ENCODE data around the gene CAV1.
A peak's percentile ranks its signal among the peaks of the same experiment; 100 is the strongest.
"Not testable (repeated sequence)": the region's sequence is repeated elsewhere in the genome, so short reads cannot be mapped to it uniquely, and the experiment has no call there.

CAV1 gene

DNA sequence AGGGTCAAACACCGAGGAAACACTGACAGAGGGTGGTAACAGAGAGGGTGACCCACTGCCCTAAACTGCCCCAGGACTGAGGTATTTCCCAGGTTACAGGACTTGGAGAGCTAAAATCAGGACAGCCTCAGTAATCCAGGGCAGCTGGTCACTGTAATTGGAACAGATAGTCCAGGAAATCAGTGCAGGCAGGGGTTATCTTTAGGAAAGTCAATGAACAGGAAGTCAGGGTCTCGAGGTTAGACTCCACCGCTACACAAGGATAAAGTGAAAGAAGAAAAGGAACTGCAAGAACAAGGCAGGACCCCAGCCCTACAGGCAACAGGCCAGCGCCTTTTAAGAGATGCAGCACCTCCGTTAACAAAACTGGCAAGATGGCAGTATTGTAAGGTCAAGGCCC, 61.1 kb downstream of the CAV1 start:
- TF ChIP-seq, protein P1, sequence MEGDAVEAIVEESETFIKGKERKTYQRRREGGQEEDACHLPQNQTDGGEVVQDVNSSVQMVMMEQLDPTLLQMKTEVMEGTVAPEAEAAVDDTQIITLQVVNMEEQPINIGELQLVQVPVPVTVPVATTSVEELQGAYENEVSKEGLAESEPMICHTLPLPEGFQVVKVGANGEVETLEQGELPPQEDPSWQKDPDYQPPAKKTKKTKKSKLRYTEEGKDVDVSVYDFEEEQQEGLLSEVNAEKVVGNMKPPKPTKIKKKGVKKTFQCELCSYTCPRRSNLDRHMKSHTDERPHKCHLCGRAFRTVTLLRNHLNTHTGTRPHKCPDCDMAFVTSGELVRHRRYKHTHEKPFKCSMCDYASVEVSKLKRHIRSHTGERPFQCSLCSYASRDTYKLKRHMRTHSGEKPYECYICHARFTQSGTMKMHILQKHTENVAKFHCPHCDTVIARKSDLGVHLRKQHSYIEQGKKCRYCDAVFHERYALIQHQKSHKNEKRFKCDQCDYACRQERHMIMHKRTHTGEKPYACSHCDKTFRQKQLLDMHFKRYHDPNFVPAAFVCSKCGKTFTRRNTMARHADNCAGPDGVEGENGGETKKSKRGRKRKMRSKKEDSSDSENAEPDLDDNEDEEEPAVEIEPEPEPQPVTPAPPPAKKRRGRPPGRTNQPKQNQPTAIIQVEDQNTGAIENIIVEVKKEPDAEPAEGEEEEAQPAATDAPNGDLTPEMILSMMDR (IDR thresholded peaks at IDR 0.05), result no peak
- H3K4me3 ChIP-seq, result no peak overlapping the region
- no peak overlapping the region for H3K27ac ChIP-seq
- no peak for DNase-seq (ENCODE audit: low spot score)

DNA sequence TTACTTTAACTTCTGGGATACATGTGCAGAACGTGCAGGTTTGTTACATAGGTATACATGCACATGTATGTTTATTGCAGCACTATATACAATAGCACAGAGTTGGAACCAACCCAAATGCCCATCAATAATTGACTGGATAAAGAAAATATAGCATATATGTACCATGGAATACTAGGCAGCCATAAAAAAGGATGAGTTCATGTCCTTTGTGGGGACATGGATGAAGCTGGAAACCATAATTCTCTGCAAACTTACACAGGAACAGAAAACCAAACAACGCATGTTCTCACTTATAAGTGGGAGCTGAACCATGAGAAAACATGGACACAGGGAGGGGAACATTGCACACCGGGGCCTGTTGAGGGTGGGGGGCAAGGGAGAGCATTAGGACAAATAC, 62.4 kb downstream of the CAV1 start:
- DNase-seq (ENCODE audit: low spot score); H3K27ac ChIP-seq; H3K4me3 ChIP-seq: not testable (repeated sequence)

DNA sequence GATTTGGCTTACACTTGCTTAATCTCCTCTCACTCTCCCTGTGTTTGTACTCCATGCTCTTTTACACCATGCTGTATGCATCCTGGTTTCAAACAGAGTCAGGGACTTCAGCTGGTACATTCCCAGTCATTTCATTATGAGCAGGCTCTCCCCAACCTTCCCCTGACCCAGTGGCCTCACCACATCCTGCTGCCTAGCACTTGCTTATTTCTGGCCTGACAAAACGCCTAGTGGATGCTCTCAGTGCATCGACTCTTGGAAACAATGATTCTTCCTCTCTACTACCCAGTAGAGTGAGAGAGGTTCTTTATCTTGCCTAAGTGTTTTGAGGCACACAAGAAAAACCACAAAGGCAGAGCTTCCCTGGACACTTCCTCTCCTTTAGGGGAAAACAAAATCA, 63.4 kb downstream of the CAV1 start:
- no peak overlapping the region for H3K4me3 ChIP-seq
- peak overlapping the region in 1 of 2 donors; percentile 73 for H3K27ac ChIP-seq
- TF ChIP-seq, protein P1 (IDR thresholded peaks at IDR 0.05), result no peak
- no peak for DNase-seq (ENCODE audit: low spot score)

DNA sequence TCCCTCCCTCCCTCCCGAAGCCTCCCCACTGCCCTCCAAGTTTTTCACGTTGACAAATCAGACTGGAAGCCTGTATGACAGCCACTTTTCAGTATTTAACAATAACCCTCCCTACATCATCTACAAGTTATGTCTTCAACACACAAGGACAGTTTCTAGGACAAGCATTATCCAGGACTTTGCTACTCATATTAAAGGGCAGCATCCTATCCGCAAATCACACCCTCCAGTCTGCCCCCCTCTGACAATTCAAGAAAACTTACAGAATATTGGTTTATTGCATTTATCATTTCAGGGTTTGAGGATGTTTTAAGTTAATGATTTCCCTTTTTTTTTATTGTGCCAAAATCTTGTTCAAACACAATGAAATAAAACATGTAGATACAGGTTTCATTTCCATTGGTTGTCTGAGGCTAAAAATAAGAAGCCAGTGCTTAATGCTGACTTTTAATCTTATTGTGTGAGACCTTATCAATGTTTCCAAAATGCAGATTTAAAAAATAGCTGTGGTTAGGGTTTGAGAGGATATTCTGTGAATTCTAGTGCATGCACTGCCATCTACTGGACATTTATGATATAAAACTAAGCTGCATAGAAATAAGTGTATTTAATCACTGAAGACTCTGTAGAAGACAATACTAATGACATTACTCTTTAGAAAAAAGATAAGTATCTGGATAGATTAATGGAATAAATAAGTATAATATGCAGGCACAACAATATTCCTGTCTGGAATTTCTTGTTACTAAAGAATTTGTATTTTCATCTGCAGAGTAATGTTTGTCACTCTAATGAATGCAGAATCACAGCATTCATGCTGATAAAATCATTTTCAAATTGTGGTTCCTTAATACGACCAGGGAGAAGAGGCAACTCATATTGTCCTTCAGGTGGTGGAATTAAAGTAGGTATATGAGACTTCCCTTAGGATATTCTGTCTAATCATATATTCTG, 64.1 kb downstream of the CAV1 start:
- TF ChIP-seq, protein P1 (IDR thresholded peaks at IDR 0.05), result peak; percentile 42
- no peak for DNase-seq (ENCODE audit: low spot score)
- peak overlapping the region; percentile 3 to 73 for H3K27ac ChIP-seq
- H3K4me3 ChIP-seq, result no peak overlapping the region

DNA sequence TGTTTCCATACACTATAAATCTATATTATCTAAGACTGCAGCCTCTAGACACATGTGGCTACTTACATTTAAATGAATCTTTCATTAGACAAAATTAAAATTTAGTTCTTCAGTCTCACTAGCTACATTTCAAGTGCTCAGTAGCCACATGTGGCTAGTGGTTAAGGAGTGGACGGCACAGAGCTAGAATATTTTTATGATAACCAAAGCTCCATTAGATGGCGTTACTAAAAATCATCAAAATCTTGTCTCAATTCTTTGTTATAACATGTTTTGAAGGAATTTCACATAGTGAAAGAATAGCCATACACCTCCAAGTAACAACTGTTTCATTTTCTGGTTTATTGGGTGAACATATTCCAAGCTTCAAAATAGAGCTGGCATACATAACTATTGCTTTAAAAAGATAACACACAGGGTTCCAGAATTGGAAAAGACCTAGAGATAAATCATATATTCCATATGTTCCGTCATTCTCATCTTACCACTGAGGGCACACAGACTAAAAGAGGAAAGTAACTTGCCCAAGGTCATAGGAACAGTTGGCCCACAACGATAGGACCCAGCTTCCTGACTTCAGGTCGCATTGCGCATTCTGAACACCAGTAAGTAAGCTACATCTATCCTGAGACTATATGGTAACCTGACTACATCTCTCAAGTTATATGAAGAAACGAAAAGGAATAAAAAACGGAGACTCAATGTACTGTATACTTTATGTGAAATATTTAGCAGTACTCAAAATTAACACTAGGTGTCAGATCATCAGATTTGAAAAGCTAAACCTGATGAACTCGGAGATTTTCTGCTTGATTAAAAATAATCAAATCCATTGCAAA, 66.6 kb downstream of the CAV1 start:
- Histone ChIP-seq H3K27ac (no peak overlapping the region), H3K4me3 (peak overlapping the region; percentile 47)
- no peak for DNase-seq (ENCODE audit: low spot score)
- TF ChIP-seq, protein P1 (IDR thresholded peaks at IDR 0.05), result peak; percentile 62

DNA sequence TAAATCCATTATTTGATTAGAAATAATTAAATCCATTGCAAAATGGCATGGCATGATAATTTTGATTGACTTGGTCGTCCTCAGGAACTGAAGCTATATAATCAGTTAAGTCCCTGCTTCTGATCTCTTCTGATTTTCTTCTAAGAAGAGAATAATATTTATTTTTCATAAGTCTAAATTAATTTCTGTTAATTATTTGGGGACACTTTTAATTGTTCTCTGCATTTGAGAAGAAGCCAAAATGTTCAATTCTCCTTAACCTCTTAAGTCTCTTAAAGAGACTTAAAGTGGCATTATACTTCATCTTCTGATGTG, 67.2 kb downstream of the CAV1 start:
- TF ChIP-seq, protein P1 (IDR thresholded peaks at IDR 0.05), result peak; percentile 35
- no peak for DNase-seq (ENCODE audit: low spot score)
- peak overlapping the region; percentile 47 for H3K4me3 ChIP-seq
- H3K27ac ChIP-seq, result no peak overlapping the region

DNA sequence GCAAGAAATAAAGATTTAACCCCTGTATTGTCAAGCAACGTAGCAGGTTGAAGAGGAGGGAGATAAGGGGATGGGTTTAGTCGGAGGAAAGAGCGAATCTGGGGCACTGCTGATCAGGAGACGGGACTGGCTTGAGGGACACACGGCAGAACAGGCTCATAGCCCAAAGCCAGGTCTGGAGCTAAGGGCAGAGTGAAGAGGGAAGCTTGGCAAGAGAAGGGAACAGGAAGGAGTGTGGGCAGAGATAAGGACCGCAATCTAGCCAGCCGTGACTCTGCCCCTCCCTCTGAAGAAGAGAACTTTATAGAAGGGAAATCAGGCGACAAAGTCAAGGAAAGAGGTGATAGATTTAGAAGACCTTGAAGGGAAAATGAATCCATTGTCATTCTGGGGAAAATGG, 67.6 kb downstream of the CAV1 start:
- H3K27ac ChIP-seq, result no peak overlapping the region
- H3K4me3 ChIP-seq, result peak overlapping the region; percentile 47
- TF ChIP-seq, protein P1 (IDR thresholded peaks at IDR 0.05), result no peak
- DNase-seq (ENCODE audit: low spot score), result no peak

Measured in coronary artery (tissue), 2 donors.